WTC11 (cell line): ENCODE measurements around the gene DBN1.

Experiments used
- ELF4 ChIP-seq: sonication (generic); formaldehyde crosslinking; IDR thresholded peaks from 2 replicates; pipeline ENCODE4 v1.8.1; 2022; ENCODE audit warnings: low read depth, mild to moderate bottlenecking, moderate library complexity, missing genetic modification reagents
- IRF2 ChIP-seq: sonication (generic); formaldehyde crosslinking; IDR thresholded peaks from 2 replicates; pipeline ENCODE4 v1.8.0; 2022; ENCODE audit warnings: low read depth, missing genetic modification reagents, borderline replicate concordance
- TF ChIP-seq, protein P1 (sequence below): fragments of 200-600 bp; IDR thresholded peaks from 2 replicates; pipeline ENCODE4 v1.8.0; 2022; ENCODE audit warnings: antibody characterized with exemption
- TF ChIP-seq, protein P2 (sequence below): sonication (generic); formaldehyde crosslinking; IDR thresholded peaks from 2 replicates; pipeline ENCODE4 v1.8.1; 2022; ENCODE audit warnings: missing genetic modification reagents, borderline replicate concordance

DNA sequence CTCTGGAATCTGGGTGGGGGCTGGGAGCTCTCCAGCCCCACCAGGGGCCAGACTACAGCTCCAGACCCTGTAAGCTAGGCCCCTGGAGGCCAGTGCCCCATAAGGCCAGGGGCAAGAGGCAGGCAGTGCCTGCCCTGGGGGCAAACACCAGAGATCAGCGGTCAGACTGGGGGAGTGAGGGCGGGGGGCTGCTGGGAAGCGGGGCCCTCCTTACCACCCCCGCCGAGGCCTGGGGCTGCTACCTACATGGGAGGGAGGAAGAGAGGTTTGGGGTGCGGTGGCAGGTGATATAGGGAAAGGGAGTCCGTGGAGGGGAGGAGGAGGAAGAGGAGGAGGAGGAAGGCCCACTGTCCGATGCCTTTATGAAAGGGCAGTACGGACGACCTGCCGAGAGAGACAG lies 14.1 kb downstream of the DBN1 start:
- TF ChIP-seq, protein P1, sequence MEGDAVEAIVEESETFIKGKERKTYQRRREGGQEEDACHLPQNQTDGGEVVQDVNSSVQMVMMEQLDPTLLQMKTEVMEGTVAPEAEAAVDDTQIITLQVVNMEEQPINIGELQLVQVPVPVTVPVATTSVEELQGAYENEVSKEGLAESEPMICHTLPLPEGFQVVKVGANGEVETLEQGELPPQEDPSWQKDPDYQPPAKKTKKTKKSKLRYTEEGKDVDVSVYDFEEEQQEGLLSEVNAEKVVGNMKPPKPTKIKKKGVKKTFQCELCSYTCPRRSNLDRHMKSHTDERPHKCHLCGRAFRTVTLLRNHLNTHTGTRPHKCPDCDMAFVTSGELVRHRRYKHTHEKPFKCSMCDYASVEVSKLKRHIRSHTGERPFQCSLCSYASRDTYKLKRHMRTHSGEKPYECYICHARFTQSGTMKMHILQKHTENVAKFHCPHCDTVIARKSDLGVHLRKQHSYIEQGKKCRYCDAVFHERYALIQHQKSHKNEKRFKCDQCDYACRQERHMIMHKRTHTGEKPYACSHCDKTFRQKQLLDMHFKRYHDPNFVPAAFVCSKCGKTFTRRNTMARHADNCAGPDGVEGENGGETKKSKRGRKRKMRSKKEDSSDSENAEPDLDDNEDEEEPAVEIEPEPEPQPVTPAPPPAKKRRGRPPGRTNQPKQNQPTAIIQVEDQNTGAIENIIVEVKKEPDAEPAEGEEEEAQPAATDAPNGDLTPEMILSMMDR: no peak
- TF ChIP-seq, protein P2, sequence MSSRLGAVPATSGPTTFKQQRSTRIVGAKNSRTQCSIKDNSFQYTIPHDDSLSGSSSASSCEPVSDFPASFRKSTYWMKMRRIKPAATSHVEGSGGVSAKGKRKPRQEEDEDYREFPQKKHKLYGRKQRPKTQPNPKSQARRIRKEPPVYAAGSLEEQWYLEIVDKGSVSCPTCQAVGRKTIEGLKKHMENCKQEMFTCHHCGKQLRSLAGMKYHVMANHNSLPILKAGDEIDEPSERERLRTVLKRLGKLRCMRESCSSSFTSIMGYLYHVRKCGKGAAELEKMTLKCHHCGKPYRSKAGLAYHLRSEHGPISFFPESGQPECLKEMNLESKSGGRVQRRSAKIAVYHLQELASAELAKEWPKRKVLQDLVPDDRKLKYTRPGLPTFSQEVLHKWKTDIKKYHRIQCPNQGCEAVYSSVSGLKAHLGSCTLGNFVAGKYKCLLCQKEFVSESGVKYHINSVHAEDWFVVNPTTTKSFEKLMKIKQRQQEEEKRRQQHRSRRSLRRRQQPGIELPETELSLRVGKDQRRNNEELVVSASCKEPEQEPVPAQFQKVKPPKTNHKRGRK (CRISPR knock-in tag): no peak
- TF ChIP-seq ELF4 (CRISPR knock-in tag) (no peak), IRF2 (CRISPR knock-in tag) (no peak)
